MM.1S (cell line): ENCODE measurements around the gene ARHGAP26.

Source experiments
- DNase-seq: peaks from one replicate; pipeline ENCODE4 v3.0.0-alpha.2; 2015
- H2AFZ ChIP-seq: fragments of 300-600 bp; sonication (generic); 2 replicates; pipeline ENCODE4 v1.6.0; 2016; ENCODE audit warnings: antibody characterized with exemption, low read length
- H3F3A ChIP-seq: fragments of 300-600 bp; sonication (generic); 2 replicates; pipeline ENCODE4 v1.6.1; 2016; ENCODE audit warnings: mild to moderate bottlenecking, antibody characterized with exemption, low read length, moderate library complexity, mixed read lengths; ENCODE audit not compliant: insufficient read depth
- H3K27ac ChIP-seq: fragments of 300-600 bp; sonication (generic); 2 replicates; pipeline ENCODE4 v1.5.1; 2016; ENCODE audit warnings: mild to moderate bottlenecking, low read length
- H3K27me3 ChIP-seq: fragments of 300-600 bp; sonication (generic); replicated peaks from 2 replicates; pipeline ENCODE4 v1.6.0; 2016; ENCODE audit warnings: low read length; ENCODE audit not compliant: insufficient read depth
- H3K36me3 ChIP-seq: fragments of 300-600 bp; sonication (generic); replicated peaks from 2 replicates; pipeline ENCODE4 v1.6.1; 2016; ENCODE audit warnings: mild to moderate bottlenecking, low read length, mixed read lengths; ENCODE audit not compliant: insufficient read depth
- H3K4me1 ChIP-seq: fragments of 300-600 bp; sonication (generic); 2 replicates; pipeline ENCODE4 v1.6.1; 2016; ENCODE audit warnings: low read length, mixed read lengths
- H3K4me2 ChIP-seq: fragments of 300-600 bp; sonication (generic); 2 replicates; pipeline ENCODE4 v1.6.0; 2016; ENCODE audit warnings: low read depth, low read length
- H3K4me3 ChIP-seq: fragments of 300-600 bp; sonication (generic); 2 replicates; pipeline ENCODE4 v1.5.1; 2016; ENCODE audit warnings: low read length, mixed read lengths
- H3K79me2 ChIP-seq: fragments of 300-600 bp; sonication (generic); 2 replicates; pipeline ENCODE4 v1.6.1; 2016; ENCODE audit warnings: mixed run types, low read length, mixed read lengths
- H3K9ac ChIP-seq: fragments of 300-600 bp; sonication (generic); 2 replicates; pipeline ENCODE4 v1.6.1; 2016; ENCODE audit warnings: low read length, mixed read lengths
- H3K9me2 ChIP-seq: fragments of 300-600 bp; sonication (generic); replicated peaks from 2 replicates; pipeline ENCODE4 v1.6.1; 2016; ENCODE audit warnings: mild to moderate bottlenecking, low read length, mixed read lengths; ENCODE audit not compliant: insufficient read depth
- H3K9me3 ChIP-seq: fragments of 300-600 bp; sonication (generic); replicated peaks from 2 replicates; pipeline ENCODE4 v1.6.1; 2016; ENCODE audit warnings: mild to moderate bottlenecking, low read length, mixed read lengths; ENCODE audit not compliant: insufficient read depth
- H4K20me1 ChIP-seq: fragments of 300-600 bp; sonication (generic); 2 replicates; pipeline ENCODE4 v1.6.1; 2016; ENCODE audit warnings: mild to moderate bottlenecking, low read length, moderate library complexity, mixed read lengths; ENCODE audit not compliant: insufficient read depth
- CTCF ChIP-seq: fragments of 300-600 bp; sonication (generic); IDR thresholded peaks from 2 replicates; pipeline ENCODE4 v1.5.1; 2016; ENCODE audit warnings: antibody characterized with exemption, low read length, mixed read lengths
- EZH2 ChIP-seq: fragments of 300-600 bp; sonication (generic); optimal IDR thresholded peaks from 2 replicates; pipeline ENCODE3; 2017; ENCODE audit warnings: low read depth, mild to moderate bottlenecking, antibody characterized with exemption, low read length, mixed read lengths
- EZH2phosphoT487 ChIP-seq: fragments of 300-600 bp; sonication (generic); IDR thresholded peaks from 2 replicates; pipeline ENCODE4 v1.6.1; 2018; ENCODE audit warnings: antibody characterized with exemption, low read length

The ARHGAP26 gene

GRCh38 chr5:142915813-142916424, 145.7 kb downstream of the ARHGAP26 start:
- DNase-seq, result peak; percentile 58
- Histone ChIP-seq H3K9me2 (no peaks in the 10 kb centered on the region), H3K36me3 (no peaks in the 10 kb centered on the region), H3F3A (no peaks in the 10 kb centered on the region), H2AFZ (no peak overlapping the region), H3K9ac (no peak overlapping the region), H3K27ac (no peak overlapping the region), H3K27me3 (no peaks in the 10 kb centered on the region), H3K4me2 (peak overlapping the region; percentile 6; the same call in 1 of the 2 replicates), H3K9me3 (no peaks in the 10 kb centered on the region), H3K79me2 (no peaks in the 10 kb centered on the region), H4K20me1 (no peaks in the 10 kb centered on the region), H3K4me3 (no peak overlapping the region), H3K4me1 (peaks cover 9% of the 10 kb centered on the region)
- TF ChIP-seq CTCF (peak; percentile 78), EZH2phosphoT487 (no peak)

DNA sequence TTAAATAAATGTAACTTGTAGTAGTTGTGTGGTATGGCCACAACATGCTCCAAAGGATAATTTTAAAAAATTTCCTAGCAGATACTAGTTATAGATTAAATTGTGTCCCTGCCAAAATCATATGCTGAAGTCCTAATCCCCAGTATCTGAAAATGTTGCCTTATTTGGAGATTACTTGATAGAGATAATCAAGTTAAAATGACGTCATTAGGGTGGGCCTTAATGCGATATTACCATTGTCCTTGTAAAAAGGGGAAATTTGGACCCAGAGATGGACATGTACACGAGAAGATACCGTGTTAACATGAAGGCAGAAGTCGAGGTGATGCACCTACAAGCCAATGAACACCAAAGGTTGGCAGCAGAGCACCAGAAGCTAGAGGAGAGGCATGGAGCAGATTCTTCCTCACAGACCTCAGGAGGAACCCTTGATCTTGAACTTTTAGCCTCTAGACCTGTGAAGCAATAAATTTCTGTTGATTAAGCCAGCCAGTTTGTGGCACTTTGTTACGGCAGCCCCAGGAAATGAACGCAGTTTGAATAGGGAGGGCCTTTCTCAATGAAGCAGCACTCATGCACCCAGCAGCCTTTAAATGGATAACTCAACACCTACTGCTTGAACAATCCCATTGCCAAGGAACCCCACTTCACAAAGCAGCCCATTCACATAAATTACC, 148.9 kb downstream of the ARHGAP26 start:
- H3K27ac ChIP-seq, result no peak overlapping the region
- H3K4me3 ChIP-seq, result no peak overlapping the region
- no peak overlapping the region for H2AFZ ChIP-seq
- H3F3A ChIP-seq, result no peaks in the 10 kb centered on the region
- peaks cover 9% of the 10 kb centered on the region for H3K4me1 ChIP-seq
- no peaks in the 10 kb centered on the region for H3K79me2 ChIP-seq
- H3K9ac ChIP-seq, result no peak overlapping the region
- no peaks in the 10 kb centered on the region for H4K20me1 ChIP-seq
- no peaks in the 10 kb centered on the region for H3K9me3 ChIP-seq
- TF ChIP-seq EZH2phosphoT487 (no peak), EZH2 (no peak), CTCF (no peak)
- no peaks in the 10 kb centered on the region for H3K27me3 ChIP-seq
- H3K36me3 ChIP-seq, result no peaks in the 10 kb centered on the region
- no peak overlapping the region for H3K4me2 ChIP-seq
- DNase-seq, result no peak
- no peaks in the 10 kb centered on the region for H3K9me2 ChIP-seq

DNA sequence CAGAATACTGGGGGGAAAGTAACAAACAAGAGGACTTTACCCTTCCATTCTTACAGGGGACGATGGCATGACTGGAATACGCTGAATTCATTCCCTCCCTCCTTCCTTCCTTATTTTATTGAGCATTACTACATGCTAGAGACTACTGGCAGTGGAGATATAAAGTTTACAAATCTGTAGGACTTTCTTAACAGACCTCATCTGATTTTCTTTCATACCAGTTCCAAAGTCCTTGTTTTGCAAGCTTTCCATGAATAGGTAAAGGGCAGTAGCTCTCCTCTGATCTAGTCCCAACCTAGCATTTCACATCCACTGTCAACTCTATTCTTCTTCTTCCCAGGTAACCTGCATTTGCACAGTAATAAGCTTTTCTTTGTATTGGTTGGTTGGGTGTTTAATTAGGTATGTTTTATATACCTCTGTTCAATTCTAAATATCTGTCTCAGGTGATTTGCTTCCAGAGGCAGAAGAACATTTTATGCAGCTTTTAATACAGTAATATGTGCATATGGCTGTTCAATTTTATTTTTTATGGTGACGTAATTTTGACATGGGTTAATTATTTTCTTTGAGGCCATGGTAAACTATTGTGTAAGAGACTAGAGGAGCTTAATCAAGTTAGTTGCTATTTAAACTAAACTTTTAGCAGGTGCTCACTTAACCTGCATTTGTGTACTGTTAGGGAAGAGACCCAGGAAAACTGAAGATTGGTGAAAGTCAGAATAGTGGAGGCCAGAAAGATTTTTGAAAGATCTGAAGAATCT, 150.9 kb downstream of the ARHGAP26 start:
- no peaks in the 10 kb centered on the region for H3K27me3 ChIP-seq
- no peak overlapping the region for H2AFZ ChIP-seq
- no peak overlapping the region for H3K27ac ChIP-seq
- no peaks in the 10 kb centered on the region for H3K36me3 ChIP-seq
- H3K9me3 ChIP-seq, result no peaks in the 10 kb centered on the region
- no peak for DNase-seq
- no peaks in the 10 kb centered on the region for H3K79me2 ChIP-seq
- no peaks in the 10 kb centered on the region for H3K9me2 ChIP-seq
- H3F3A ChIP-seq, result no peaks in the 10 kb centered on the region
- TF ChIP-seq EZH2phosphoT487 (no peak), EZH2 (no peak)
- no peak overlapping the region for H3K4me3 ChIP-seq
- peaks cover 8% of the 10 kb centered on the region for H3K4me1 ChIP-seq
- H4K20me1 ChIP-seq, result no peaks in the 10 kb centered on the region
- no peak overlapping the region for H3K4me2 ChIP-seq
- no peak overlapping the region for H3K9ac ChIP-seq
